GM11168 (cell line): Measurements from ENCODE around the gene MAN2A2.

ENCODE experiments used
- in situ Hi-C: fragments of 300-500 bp; cut with MboI; formaldehyde crosslinking; loops from one replicate; pipeline ENCODE4 v1.12.0; 2022; ENCODE audit warnings: low sequenced_read_pairs; ENCODE audit not compliant: unreplicated experiment

Gene MAN2A2

GRCh38 chr15:90954712-90955623, 51.9 kb downstream of the MAN2A2 start, which contains the start of gene RCCD1:
Gene RCCD1, plus strand, starts transcription at chr15:90954884. Its CDS starts 1,851 bp downstream, at chr15:90956735.
- in situ Hi-C loops: loop anchor here (10.0 kb wide), 1 partner anchor 80 kb away; no protein-coding TSS in a partner anchor

GRCh38 chr15:90955624-90956273, 52.6 kb downstream of the MAN2A2 start:
- in situ Hi-C loops: loop anchor here (10.0 kb wide), 1 partner anchor 79 kb away; no protein-coding TSS in a partner anchor

- in situ Hi-C loops: loop anchor here (10.0 kb wide), 1 partner anchor 78 kb away; no protein-coding TSS in a partner anchor
Measured at GRCh38 chr15:90956274-90957030, 53.4 kb downstream of the MAN2A2 start.

GRCh38 chr15:90957031-90957790, 54.1 kb downstream of the MAN2A2 start:
- in situ Hi-C loops: loop anchor here (10.0 kb wide), 1 partner anchor 78 kb away; no protein-coding TSS in a partner anchor

- in situ Hi-C loops: loop anchor here (10.0 kb wide), 1 partner anchor 77 kb away; no protein-coding TSS in a partner anchor
Measured at GRCh38 chr15:90957791-90958190, 54.7 kb downstream of the MAN2A2 start.

- in situ Hi-C loops: loop anchor here (10.0 kb wide), 1 partner anchor 76 kb away; no protein-coding TSS in a partner anchor
Measured at GRCh38 chr15:90959028-90959595, 56.0 kb downstream of the MAN2A2 start.

- in situ Hi-C loops: loop anchor here (10.0 kb wide), 1 partner anchor 75 kb away; no protein-coding TSS in a partner anchor
Measured at GRCh38 chr15:90959894-90960293, 56.8 kb downstream of the MAN2A2 start.

GRCh38 chr15:90960298-90961091, 57.4 kb downstream of the MAN2A2 start:
- in situ Hi-C loops: no loop called here

- in situ Hi-C loops: no loop called here
Measured at GRCh38 chr15:90962021-90962420, 58.9 kb downstream of the MAN2A2 start.

GRCh38 chr15:90966262-90966661, 63.2 kb downstream of the MAN2A2 start:
- in situ Hi-C loops: no loop called here

GRCh38 chr15:90967206-90967605, 64.1 kb downstream of the MAN2A2 start:
- in situ Hi-C loops: no loop called here

- in situ Hi-C loops: no loop called here
Measured at GRCh38 chr15:90968434-90968833, 65.3 kb downstream of the MAN2A2 start.

GRCh38 chr15:90970274-90970673, 67.2 kb downstream of the MAN2A2 start:
- in situ Hi-C loops: no loop called here

GRCh38 chr15:90972133-90972532, 69.0 kb downstream of the MAN2A2 start:
- in situ Hi-C loops: no loop called here
